GM21723 (cell line): ENCODE measurements around the gene PPP2R2B.

Source experiments
- ATAC-seq: cut with Tn5 transposase; IDR thresholded peaks from one replicate; pipeline ENCODE4 v1.9.1; 2021; ENCODE audit warnings: mild to moderate bottlenecking, moderate library complexity; ENCODE audit not compliant: unreplicated experiment

PPP2R2B gene

GRCh38 chr5:146789712-146790653 lies 88.6 kb downstream of the PPP2R2B start:
- no peak for ATAC-seq

GRCh38 chr5:146788898-146789297 lies 89.7 kb downstream of the PPP2R2B start:
- no peak for ATAC-seq

DNA sequence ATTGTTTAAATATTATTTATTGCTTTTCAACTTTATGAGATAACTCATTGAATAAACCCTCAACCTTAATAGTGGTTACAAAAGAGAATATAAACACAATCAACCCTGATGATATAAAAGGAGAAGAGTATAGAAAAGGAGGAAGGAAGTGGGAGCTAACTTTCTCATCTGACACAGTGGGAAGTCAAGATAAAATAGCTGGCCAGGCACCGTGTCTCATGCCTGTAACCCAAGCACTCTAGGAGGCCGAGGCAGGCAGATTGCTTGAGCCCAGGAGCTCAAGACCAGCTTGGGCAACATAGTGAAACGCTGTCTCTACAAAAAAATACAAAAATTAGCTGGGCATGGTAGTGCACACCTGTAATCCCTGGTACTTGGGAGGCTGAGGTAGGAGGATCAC lies 93.5 kb downstream of the PPP2R2B start:
- ATAC-seq = no peak

- no peak for ATAC-seq
These were observed 97.4 kb downstream of the PPP2R2B start for GRCh38 chr5:146781157-146781556.

GRCh38 chr5:146779211-146779869 lies 99.2 kb downstream of the PPP2R2B start:
- no peak for ATAC-seq

DNA sequence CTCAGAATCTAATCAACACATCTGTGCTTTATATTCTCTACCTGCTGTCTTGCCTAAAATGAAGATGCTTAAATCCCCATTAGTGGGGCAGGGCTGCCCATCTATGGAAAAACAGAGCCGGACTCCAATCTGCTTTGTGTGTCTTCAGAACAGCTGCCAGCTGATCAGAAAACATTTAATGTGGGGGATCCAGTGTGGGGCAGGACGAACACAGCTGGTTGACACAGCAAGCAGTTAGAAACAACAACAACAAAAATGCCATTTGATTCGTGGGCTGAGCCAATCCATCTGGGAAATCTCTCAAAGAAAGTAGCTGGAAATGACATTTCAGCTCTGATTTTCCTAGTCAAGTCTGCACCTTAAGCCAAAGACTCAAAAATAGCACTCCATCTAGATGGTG lies 99.8 kb downstream of the PPP2R2B start:
- no peak for ATAC-seq

GRCh38 chr5:146778261-146778660 lies 100.3 kb downstream of the PPP2R2B start:
- no peak for ATAC-seq

GRCh38 chr5:146772881-146773466 lies 105.6 kb downstream of the PPP2R2B start:
- no peak for ATAC-seq

- ATAC-seq = no peak
These were observed 107.6 kb downstream of the PPP2R2B start for GRCh38 chr5:146770980-146771379.

- no peak for ATAC-seq
These were observed 108.0 kb downstream of the PPP2R2B start for GRCh38 chr5:146770546-146770945.

- ATAC-seq = no peak
These were observed 111.0 kb downstream of the PPP2R2B start for GRCh38 chr5:146767534-146767933.

- no peak for ATAC-seq
These were observed 112.5 kb downstream of the PPP2R2B start for GRCh38 chr5:146766013-146766412.

DNA sequence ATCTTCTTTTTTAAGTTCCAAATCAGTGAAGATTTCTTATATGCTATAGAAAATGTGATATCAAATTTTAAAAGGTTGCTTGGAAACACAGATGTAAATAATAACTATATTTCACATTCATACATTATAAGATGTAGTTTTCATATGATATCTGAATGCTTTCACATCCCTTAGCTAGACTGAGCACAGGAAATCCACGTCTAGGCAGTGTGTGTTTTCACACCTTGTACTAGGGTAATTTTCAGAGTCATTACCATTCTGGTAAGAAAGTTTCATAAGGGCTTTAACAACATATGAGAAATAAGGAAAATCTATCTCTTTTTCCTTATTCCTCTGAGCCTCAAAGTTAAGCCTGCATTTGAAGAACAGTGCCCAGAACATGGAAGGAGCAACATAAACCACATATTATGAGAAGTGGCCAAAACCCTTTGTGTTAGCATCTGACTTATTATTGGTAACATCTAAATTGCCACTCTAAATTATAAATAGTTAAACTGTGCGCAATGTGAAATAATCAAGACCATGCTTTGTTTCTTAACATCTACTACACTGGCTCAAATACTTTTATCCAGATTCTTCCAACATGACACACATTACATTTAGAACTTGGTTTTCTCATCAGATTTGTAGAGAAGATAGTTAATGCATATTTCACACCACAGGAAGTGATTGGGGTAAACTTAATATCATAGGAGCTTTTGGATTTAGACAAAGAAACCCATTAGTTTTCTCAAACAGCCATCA lies 113.3 kb downstream of the PPP2R2B start:
- ATAC-seq = no peak

DNA sequence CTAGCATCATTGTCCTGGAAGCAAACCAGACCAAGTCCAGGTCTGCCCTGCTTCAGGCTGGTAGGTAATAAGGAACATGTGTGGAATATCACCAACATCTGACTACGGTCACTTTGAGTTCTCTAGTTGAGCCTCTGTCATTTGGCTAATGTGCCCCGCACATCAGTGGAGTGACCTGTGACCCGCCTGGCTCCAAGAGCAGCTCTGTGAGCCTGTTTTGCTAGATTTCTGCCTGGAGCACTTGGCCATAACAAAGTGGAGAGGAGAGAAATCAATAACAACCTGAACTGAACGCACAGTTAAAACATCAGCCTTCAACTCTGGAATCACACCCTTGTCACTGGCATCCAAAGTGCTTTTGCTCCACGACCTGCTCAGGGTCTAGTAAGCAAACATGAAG lies 115.7 kb downstream of the PPP2R2B start:
- no peak for ATAC-seq

DNA sequence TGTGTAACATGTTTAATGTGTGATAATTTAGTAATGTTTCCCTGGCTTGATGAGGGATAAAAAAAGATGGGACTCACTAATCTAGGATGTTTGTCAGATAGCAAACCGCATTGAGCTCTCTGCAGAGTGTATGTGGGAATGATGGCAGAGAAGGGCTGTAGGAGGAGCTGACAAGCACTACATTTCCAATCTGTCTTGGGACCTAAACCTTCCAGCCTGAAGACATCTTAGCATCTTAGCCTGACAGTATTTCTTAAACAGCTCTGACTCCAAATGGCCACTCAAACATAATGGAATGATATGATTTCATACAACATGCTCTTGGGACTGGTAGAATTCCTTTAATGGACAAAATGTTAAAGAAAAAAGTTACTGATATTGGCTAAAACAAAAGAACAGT lies 116.7 kb downstream of the PPP2R2B start:
- ATAC-seq = no peak

DNA sequence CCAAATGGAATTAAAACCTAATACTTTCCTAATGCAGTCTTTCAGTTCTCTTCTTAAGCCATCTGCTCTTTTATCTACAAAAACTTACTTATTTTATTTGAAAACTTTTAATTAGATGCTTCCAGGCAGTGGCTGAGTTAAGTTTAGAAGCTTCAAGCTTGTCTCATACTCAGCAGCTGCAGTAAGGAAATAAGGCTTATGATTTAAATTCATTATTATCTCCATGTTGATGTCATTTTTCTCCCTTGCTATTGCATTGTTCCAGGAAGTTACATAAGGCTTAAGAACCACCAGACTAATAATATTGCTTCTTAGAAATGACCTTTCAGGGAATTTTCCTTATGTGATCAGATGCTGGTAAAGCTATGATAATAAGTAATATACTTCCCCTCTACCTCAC lies 119.6 kb downstream of the PPP2R2B start:
- no peak for ATAC-seq

DNA sequence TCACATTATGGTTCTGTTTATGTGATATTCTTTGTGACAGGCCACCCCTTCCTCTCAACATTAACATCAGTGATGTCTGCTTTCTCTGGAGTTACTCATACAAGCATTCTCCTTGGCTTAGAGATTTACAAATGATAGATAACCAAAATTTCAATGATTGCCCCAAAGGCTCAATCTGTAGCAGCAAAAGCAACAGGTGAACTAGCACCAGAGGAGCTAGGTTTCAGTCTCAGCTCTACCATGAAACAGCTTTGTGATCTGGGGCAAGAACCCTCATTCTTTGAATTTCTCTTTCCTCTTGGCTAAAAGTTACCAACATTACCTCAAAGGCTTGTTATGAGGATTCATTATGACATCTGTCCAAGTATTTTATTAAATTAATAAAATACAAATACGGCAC lies 120.5 kb downstream of the PPP2R2B start:
- ATAC-seq = no peak

GRCh38 chr5:146756546-146756945 lies 122.0 kb downstream of the PPP2R2B start:
- no peak for ATAC-seq

DNA sequence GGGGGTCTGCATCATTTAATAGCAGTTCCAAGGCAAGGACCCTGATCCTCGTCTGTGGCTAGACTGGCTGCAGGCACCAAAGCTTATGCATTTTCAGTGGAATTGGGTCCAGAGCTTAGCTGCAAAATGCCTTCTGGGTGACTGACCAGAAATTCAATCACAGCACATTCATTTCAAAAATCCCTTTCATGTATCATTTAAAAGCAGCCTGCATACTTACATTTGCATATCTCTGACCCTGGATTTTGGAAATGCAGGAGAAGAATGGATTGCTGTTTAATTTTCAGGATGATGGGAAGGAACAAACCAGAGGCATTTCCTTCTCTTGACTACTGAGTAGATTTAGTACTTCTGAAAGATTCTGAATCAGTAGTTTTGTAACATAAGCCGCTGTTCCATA lies 122.8 kb downstream of the PPP2R2B start:
- ATAC-seq = no peak

GRCh38 chr5:146754621-146755020 lies 123.9 kb downstream of the PPP2R2B start:
- ATAC-seq = no peak

- ATAC-seq = no peak
These were observed 124.9 kb downstream of the PPP2R2B start for GRCh38 chr5:146753641-146754040.
